Fibroblast of skin of left biceps (primary cell): ENCODE data around the gene OR2V2.

ENCODE experiments used
- DNase-seq, 2 experiments: peaks; one replicate each; pipeline ENCODE4 v3.0.0-alpha.2; 2013; ENCODE audit warnings: low read depth in 2 of 2

OR2V2 gene

GRCh38 chr5:181145133-181145532 is 2.3 kb upstream of the OR2V2 start:
- no peak for DNase-seq

DNA sequence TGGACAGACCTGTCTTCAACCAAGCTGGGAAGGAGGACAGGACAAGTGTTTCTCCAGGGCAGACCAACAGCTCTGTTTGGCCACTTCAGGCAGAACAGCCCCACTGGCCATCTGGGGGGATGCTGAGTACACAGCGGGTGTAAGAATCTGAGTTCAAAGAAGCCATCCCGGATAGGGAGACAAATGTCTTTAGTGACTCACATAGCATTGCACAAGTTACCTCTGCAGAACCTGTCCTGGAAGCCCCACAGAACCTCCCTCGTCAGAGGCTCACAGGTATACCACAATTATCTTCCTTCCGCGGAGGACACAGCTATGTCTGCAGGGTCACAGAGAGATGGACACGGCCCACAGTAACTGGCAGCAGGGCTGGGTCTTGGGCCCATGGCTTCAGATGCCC is 2.0 kb downstream of the OR2V2 start:
- no peak for DNase-seq

GRCh38 chr5:181149806-181150733 is 2.7 kb downstream of the OR2V2 start:
- no peak for DNase-seq

DNA sequence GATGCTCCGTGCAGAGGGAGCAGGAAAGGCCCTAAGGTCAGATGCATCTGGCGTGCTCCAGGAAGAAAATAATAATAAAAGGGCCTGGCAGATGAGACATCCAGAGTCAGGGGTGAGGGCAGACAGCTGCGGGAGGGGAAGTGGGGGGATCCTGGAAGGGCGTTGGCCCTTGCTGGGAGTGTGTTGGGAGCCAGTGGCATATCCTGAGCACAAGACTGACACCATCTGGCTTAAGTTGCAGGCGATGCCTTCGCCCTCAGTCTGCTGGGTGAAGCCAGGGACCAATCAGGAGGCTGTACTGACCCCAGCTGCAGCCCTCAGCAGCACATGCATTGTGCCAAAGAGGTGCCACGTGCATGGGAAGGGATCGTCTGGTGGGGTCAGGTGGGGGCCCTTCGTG is 3.8 kb downstream of the OR2V2 start:
- no peak for DNase-seq

- DNase-seq, result no peak
Observed at GRCh38 chr5:181152406-181152805, 5.0 kb downstream of the OR2V2 start.

DNA sequence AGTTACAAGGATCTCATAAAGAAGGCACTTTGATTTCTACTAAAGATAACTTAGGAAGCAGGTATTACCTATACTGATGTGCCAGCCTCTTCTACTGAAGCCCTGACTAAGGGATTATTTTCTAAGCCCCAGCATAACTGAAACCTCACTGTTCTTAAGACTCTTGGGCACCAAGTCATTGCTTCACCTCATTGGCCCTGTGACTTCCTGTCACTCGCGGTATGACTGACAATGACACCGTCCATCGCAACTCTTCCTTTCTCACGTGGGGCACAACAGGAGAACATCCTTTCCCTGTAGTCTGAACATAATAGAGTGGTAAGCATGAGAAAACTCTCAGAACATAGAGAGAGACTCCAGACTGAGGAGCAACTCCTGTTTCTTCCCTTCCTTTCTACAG is 6.4 kb downstream of the OR2V2 start:
- no peak for DNase-seq

DNA sequence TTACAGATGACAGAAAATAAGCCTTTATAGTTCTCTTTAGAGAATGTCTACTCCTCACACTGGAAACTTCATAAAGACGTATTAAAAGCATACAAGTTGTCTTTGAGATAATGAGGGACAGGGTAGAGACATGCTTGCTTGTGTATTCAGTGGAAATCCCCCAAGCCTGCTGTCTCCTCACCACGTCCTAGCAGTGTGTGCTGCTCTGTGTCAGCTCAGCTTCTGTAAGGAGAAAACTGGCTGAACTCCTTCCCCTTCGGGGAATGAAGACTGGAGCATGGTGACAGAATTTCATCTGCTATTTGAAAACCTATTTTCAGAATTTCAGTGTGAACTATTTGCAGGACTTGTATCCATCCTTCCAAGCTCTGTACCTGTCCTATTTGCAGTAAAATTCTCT is 9.4 kb downstream of the OR2V2 start:
- DNase-seq, result no peak

- DNase-seq, result no peak
Observed at GRCh38 chr5:181158869-181159268, 11.5 kb downstream of the OR2V2 start.

DNA sequence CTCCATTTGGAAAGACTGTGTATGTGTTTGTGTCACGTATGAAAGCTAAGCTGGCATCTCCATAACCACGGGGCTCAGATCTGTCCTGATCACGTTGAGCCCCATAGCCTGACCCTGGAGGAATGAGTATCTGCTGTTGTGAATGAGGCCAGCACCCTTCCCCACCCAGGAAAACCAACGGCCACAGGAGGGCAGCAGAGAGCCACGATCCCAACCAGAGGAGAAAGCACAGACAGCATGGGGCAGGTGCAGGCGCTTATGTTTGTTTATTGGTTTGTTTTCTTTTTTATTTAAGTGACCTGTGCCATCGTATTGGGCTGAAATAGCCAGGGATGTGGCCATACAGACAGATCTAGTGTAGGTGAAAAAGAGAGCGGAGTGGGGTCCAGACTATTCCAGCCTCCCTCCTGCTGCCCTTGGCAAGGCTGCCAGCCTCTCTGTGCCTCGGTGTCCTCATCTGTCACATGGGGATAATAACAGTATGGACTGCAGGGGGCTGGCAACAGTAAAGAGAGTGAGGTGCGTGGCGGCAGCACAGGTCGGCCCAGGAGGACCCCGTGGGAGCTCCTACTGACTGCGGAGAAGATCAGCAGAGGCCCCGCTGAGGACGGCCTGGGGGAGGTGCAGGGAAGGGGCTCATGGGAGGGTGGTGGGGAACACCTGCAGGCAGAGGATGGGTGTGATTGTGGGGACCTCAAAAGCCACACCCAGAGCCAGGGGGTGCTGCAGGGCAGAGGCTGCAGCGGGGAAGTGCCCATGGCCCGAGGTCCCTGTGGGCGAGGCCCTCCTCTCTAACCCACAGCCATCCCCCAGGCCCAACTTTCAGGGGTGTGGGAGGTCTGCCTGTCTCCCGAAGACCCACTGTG is 12.1 kb downstream of the OR2V2 start:
- peak in 1 of 2 experiments; percentile 19 for DNase-seq

- DNase-seq, result peak in 1 of 2 experiments; percentile 18
Observed at GRCh38 chr5:181160152-181160754, 12.9 kb downstream of the OR2V2 start.

DNA sequence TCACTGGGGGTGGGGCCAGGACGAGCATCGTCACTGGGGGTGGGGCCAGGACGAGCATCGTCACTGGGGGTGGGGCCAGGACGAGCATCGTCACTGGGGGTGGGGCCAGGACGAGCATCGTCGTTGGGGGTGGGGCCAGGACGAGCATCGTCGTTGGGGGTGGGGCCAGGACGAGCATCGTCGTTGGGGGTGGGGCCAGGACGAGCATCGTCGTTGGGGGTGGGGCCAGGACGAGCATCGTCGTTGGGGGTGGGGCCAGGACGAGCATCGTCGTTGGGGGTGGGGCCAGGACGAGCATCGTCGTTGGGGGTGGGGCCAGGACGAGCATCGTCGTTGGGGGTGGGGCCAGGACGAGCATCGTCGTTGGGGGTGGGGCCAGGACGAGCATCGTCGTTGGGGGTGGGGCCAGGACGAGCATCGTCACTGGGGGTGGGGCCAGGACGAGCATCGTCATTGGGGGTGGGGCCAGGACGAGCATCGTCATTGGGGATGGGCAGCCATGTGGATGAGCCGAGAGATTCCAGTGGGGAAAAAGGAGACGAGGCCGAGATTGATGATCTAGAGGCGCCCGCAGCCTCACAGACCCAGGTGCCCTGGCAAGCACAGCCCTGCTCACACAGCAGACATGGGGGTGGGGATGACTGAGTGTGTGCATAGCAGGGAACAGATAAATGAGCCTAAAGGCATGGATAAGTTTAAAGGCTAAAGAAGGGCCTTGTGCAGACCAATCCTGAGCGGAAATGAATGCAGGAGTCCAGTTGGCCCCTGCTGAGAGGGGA is 13.6 kb downstream of the OR2V2 start:
- peak in 1 of 2 experiments; percentile 42 for DNase-seq

DNA sequence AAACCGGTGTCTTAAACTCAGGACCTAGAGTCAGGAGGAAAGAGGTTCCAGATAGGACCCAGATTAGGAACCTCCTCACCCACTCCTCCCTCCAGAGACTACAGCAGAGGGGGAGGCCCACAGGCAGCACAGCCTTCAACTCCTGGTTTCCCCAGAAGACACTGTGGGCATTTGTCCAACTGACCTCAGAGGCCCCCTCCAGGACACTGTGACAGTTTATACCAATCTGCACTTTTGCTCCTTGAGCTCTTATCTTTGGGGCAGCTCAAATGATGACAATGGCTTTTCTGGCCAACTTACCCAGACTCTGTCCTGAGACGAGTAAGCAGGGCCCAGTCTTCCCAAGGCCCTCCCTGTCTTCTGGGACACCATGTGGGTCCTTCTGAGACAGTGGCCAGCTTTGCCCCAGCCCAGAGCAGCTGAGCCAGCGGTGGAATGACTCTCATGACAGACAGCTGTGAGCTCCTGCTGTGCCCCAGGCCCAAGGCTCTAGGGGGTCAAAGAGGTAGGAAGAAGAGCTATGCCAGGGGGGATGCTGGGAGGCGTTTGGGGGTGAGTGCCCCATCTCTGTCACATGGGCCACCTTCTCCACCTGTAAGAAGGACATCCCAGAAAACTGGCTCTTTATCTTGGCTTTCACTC is 14.3 kb downstream of the OR2V2 start:
- no peak for DNase-seq

DNA sequence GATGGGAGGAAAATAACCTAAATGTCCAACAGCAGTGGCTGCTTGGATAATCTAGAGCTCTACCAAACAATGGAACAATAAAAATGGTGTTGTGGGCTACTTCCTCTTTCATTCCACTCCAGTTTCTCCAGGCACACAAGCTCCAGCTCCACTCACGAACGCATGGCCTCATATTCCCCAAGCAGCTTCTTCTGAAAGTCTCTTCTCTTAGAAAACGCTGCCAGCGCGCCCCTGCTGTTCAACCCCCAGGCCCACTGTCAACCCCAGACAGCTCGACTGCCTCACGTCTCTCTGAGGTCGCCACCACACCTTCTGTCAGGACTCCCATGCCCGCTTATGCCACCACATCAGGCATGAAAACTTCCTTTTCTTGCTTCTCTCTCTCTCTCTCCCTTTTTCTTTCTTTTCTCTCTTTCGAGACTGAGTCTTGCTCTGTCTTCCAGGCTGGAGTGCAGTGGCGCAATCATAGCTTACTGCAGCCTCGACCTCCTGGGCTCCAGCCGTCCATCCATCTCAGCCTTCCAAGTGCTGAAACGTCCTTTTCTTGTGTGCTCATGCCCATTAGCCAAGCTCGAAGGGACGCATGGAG is 16.2 kb downstream of the OR2V2 start:
- no peak for DNase-seq

DNA sequence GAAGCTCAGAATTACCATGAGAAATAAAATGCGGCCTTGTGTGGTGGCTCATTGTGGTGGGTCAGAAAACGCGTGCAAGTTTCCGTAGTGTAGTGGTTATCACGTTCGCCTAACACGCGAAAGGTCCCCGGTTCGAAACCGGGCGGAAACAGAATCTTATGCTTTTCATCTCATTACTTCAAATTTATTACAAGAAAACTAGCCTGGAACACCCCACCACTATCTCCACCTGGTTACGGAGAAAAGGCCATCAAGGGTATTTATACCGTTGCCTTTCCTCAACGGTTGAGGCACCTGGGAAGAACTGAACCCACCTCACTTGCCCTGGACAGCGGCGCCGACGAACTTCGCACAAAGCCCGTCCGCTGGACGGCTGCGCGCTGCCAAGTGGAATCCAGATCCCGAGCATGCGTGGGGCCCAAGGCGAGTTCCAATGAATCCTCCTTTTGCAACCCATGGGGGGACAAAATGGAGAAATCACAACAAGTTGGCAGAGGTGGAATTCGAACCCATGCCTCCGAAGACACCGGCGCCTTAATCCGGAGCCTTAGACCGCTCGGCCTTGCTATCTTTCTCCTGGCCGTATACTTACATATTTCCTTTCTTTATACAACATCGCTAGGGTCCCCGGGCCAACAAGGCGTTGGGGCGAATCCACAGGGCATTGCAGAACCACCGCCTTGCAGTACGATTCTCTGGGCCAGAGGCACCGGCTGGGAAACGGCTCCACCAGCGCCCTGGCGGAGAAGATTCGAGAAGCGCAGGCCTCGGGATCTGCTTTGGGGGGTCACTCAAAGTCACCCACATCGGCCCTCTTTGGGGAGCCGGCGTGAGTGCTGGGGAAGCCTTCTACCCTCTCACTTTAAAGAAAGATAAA is 16.9 kb downstream of the OR2V2 start:
- DNase-seq, result no peak

- DNase-seq, result no peak
Observed at GRCh38 chr5:181166812-181167733, 19.7 kb downstream of the OR2V2 start.

GRCh38 chr5:181167814-181168488 is 20.6 kb downstream of the OR2V2 start:
- DNase-seq, result no peak

DNA sequence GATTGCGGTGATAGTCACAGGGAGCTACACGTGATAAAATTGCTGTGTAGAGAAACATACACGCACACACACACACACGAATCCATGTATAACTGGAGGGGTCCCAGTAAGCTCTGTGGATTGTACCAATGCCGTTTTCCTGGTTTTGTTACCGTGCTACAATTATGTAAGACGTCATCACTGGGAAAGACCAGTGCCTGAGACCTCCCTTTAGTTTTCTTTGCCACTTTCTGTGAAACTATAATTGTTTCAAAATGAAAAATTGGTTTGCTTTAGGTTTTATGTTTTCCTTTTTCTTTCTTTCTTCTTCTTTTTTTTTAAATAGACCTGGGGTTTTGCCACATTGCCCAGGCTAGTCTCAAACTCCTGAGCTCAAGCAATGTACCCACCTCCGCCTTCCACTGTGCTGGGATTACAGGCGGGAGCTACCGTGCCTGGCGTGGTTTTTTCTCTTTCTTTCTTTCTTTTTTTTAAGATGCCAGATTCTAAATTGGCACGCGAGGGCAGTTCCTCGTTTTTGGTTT is 21.3 kb downstream of the OR2V2 start:
- DNase-seq, result no peak
